Fibroblast of skin of left quadriceps (primary cell): ENCODE data around the gene ERCC6.

Experiments
- DNase-seq, 2 experiments: peaks; one replicate each; pipeline ENCODE4 v3.0.0-alpha.2; 2013; ENCODE audit warnings: low read depth in 2 of 2

Gene ERCC6

GRCh38 chr10:49512121-49512809 lies 26.7 kb downstream of the ERCC6 start:
- DNase-seq = no peak

GRCh38 chr10:49509771-49510303 lies 29.1 kb downstream of the ERCC6 start:
- DNase-seq = no peak

- DNase-seq = no peak
Observed at GRCh38 chr10:49508654-49509053, 30.3 kb downstream of the ERCC6 start.

- DNase-seq = no peak
Observed at GRCh38 chr10:49508249-49508648, 30.7 kb downstream of the ERCC6 start.

GRCh38 chr10:49505589-49505988 lies 33.3 kb downstream of the ERCC6 start:
- no peak for DNase-seq

GRCh38 chr10:49505076-49505475 lies 33.8 kb downstream of the ERCC6 start:
- no peak for DNase-seq

GRCh38 chr10:49504528-49504927 lies 34.4 kb downstream of the ERCC6 start:
- DNase-seq = no peak

- no peak for DNase-seq
Observed at GRCh38 chr10:49502358-49502757, 36.6 kb downstream of the ERCC6 start.

GRCh38 chr10:49500412-49500811 lies 38.5 kb downstream of the ERCC6 start:
- DNase-seq = no peak

GRCh38 chr10:49499305-49499851 lies 39.5 kb downstream of the ERCC6 start:
- no peak for DNase-seq

GRCh38 chr10:49498425-49498824 lies 40.5 kb downstream of the ERCC6 start:
- DNase-seq = peak; percentile 45 to 48

GRCh38 chr10:49497358-49497757 lies 41.6 kb downstream of the ERCC6 start:
- DNase-seq = no peak

- DNase-seq = no peak
Observed at GRCh38 chr10:49488056-49488717, 50.7 kb downstream of the ERCC6 start.

GRCh38 chr10:49486738-49487137 lies 52.2 kb downstream of the ERCC6 start:
- no peak for DNase-seq

GRCh38 chr10:49486009-49486408 lies 52.9 kb downstream of the ERCC6 start:
- DNase-seq = no peak

- DNase-seq = peak in 1 of 2 experiments; percentile 4
Observed at GRCh38 chr10:49484486-49485235, 54.3 kb downstream of the ERCC6 start.

- no peak for DNase-seq
Observed at GRCh38 chr10:49478819-49479218, 60.1 kb downstream of the ERCC6 start.

GRCh38 chr10:49474901-49475300 lies 64.0 kb downstream of the ERCC6 start:
- DNase-seq = no peak

GRCh38 chr10:49471532-49471931 lies 67.4 kb downstream of the ERCC6 start:
- DNase-seq = no peak

- DNase-seq = no peak
Observed at GRCh38 chr10:49465736-49466135, 73.2 kb downstream of the ERCC6 start.
